Keratinocyte (primary cell): Measurements from ENCODE around the gene ARHGDIB. TPM values are rescaled to one million over a fixed set of nuclear protein-coding genes. Genes with fewer than 3 reads are reported as not detected.

ENCODE experiments used
- DNase-seq: peaks from one replicate; pipeline ENCODE4 v3.0.0-alpha.2; 2011; ENCODE audit warnings: low read depth, missing footprints, low spot score
- FAIRE-seq: peaks from 2 replicates; lab custom pipeline; 2011; peaks lifted over from hg19 to GRCh38; lab: Jason Lieb, UNC
- H2AFZ ChIP-seq: 2 replicates; pipeline ENCODE4 v1.6.0; 2012; ENCODE audit warnings: low read length, control low read depth, inconsistent platforms; ENCODE audit not compliant: control insufficient read depth
- H3K27ac ChIP-seq: 2 replicates; pipeline ENCODE4 v1.5.1; 2011; ENCODE audit warnings: low read length; ENCODE audit not compliant: control insufficient read depth, insufficient read depth
- H3K27me3 ChIP-seq: 3 replicates; pipeline ENCODE4 v1.6.0; 2011; ENCODE audit warnings: low read length; ENCODE audit not compliant: control insufficient read depth, insufficient read depth; ENCODE audit errors: extremely low read depth
- H3K36me3 ChIP-seq, 2 experiments: 2 replicates in 1 of 2; 3 replicates in 1 of 2; pipeline ENCODE4 v1.5.1; 2011; ENCODE audit warnings: low read length in 2 of 2, mild to moderate bottlenecking in 1 of 2; ENCODE audit not compliant: control insufficient read depth in 2 of 2, insufficient read depth in 2 of 2; ENCODE audit errors: extremely low read depth in 1 of 2
- H3K4me1 ChIP-seq: 3 replicates; pipeline ENCODE4 v1.5.1; 2011; ENCODE audit warnings: low read length; ENCODE audit not compliant: control insufficient read depth, insufficient read depth; ENCODE audit errors: extremely low read depth
- H3K4me2 ChIP-seq: 3 replicates; pipeline ENCODE4 v1.6.0; 2011; ENCODE audit warnings: low read depth, low read length; ENCODE audit not compliant: control insufficient read depth, insufficient read depth; ENCODE audit errors: extremely low read depth
- H3K4me3 ChIP-seq, 3 experiments: fragments of 200-600 bp in 1 of 3; sonication (generic) in 1 of 3; 2 replicates in 2 of 3; 3 replicates in 1 of 3; pipeline ENCODE4 v1.5.1; 2011 to 2016; ENCODE audit warnings: low read length in 3 of 3, mild to moderate bottlenecking in 3 of 3, control low read depth in 2 of 3, inconsistent platforms in 1 of 3, low read depth in 1 of 3, mixed read lengths in 1 of 3, mixed run types in 1 of 3, moderate library complexity in 1 of 3; ENCODE audit not compliant: control insufficient read depth in 2 of 3, insufficient read depth in 2 of 3; ENCODE audit errors: extremely low read depth in 1 of 3
- H3K79me2 ChIP-seq: 2 replicates; pipeline ENCODE4 v1.6.0; 2012; ENCODE audit warnings: low read length; ENCODE audit not compliant: control insufficient read depth, insufficient read depth
- H3K9ac ChIP-seq: 3 replicates; pipeline ENCODE4 v1.6.0; 2011; ENCODE audit warnings: low read length; ENCODE audit not compliant: control insufficient read depth, insufficient read depth; ENCODE audit errors: extremely low read depth
- H3K9me1 ChIP-seq: 3 replicates; pipeline ENCODE4 v1.6.0; 2011; ENCODE audit warnings: low read length; ENCODE audit not compliant: control insufficient read depth, insufficient read depth; ENCODE audit errors: extremely low read depth
- H3K9me3 ChIP-seq: 2 replicates; pipeline ENCODE4 v1.5.1; 2012; ENCODE audit warnings: low read depth, low read length; ENCODE audit not compliant: control insufficient read depth
- H4K20me1 ChIP-seq: 3 replicates; pipeline ENCODE4 v1.6.0; 2011; ENCODE audit warnings: low read length; ENCODE audit not compliant: control insufficient read depth, insufficient read depth; ENCODE audit errors: extremely low read depth
- CTCF ChIP-seq, 3 experiments: IDR thresholded peaks in 1 of 3; conservative IDR thresholded peaks in 1 of 3; optimal IDR thresholded peaks in 1 of 3; 2 replicates in 2 of 3; 3 replicates in 1 of 3; pipeline versions ENCODE3 to v1.5.1; 2011; ENCODE audit warnings: low read length in 3 of 3, mild to moderate bottlenecking in 3 of 3, moderate library complexity in 2 of 3, control low read depth in 1 of 3, inconsistent platforms in 1 of 3; ENCODE audit not compliant: insufficient read depth in 2 of 3; ENCODE audit errors: extremely low read depth in 1 of 3
- EZH2 ChIP-seq: IDR thresholded peaks from one replicate; pipeline ENCODE4 v1.6.1; 2012; ENCODE audit warnings: inconsistent platforms, mild to moderate bottlenecking, low read length, moderate library complexity
- dilution Hi-C: fragments of 300-500 bp; cut with MboI; formaldehyde crosslinking; loops from one replicate; pipeline ENCODE4 v1.7.0; 2020; ENCODE audit warnings: low sequenced_read_pairs; ENCODE audit not compliant: extremely low pct_ligation_motif_present
- polyA plus RNA-seq, 5 experiments: library from polyadenylated mRNA; depleted of rRNA in 3 of 5; stranded (reverse) in 3 of 5; stranded (forward) in 1 of 5; unstranded in 1 of 5; fragments of >200 nt; gene quantifications; 1 replicate in 1 of 5; 2 replicates in 3 of 5; 3 replicates in 1 of 5; pipeline versions ENCODE4 v1.2.1 to v1.2.3, GENCODE V29; 2011 to 2012; ENCODE audit warnings: missing spikeins in 2 of 5, low read depth in 1 of 5, low replicate concordance in 1 of 5

ARHGDIB gene
- polyA plus RNA-seq, 1 donor (not counting 4 experiments of a cell fraction or from before 2014, with no cell fraction given) = 164 TPM

GRCh38 chr12:14956024-14956891 is 5.1 kb downstream of the ARHGDIB start:
- Histone ChIP-seq H2AFZ (no peak overlapping the region), H4K20me1 (no peaks in the 10 kb centered on the region), H3K9ac (no peak overlapping the region), H3K79me2 (peaks cover 26% of the 10 kb centered on the region), H3K4me3 (no peak overlapping the region), H3K9me1 (no peaks in the 10 kb centered on the region), H3K9me3 (no peaks in the 10 kb centered on the region), H3K27ac (no peak overlapping the region), H3K27me3 (no peaks in the 10 kb centered on the region), H3K4me1 (peaks cover 27% of the 10 kb centered on the region), H3K4me2 (no peak overlapping the region), H3K36me3 (peaks cover 0 to 1% of the 10 kb centered on the region in 2 experiments)
- TF ChIP-seq CTCF (optimal IDR thresholded peaks at IDR 0.05 in 1 of 3, IDR thresholded peaks at IDR 0.05 in 1 of 3, conservative IDR thresholded peaks at IDR 0.05 in 1 of 3; ENCODE audit: extremely low read depth in 1 of 3, insufficient read depth in 2 of 3, low read length in 3 of 3) (no peak), EZH2 (no peak)
- FAIRE-seq (no peak), DNase-seq (no peak)
- dilution Hi-C loops = no loop called here

DNA sequence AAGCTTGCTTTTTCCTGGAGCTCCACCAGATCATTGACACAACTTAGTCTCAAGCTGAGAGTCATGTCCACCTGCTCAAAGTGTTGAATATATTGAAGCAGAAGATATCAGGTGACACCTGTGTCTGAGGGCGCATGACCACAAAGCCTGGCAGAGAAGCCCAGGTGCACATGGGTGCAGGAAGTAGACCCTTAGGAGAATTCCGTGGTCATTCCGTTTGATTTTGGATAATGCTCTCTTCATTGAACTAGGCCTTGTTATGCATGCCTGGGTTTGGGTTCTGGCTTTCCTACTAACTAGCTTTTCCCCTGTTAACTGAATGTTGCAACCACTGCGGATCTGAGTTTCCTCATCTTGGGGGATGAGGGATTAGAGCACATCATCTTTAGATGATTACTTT is 7.1 kb downstream of the ARHGDIB start:
- dilution Hi-C loops = no loop called here
- DNase-seq = no peak
- TF ChIP-seq CTCF (optimal IDR thresholded peaks at IDR 0.05 in 1 of 3, IDR thresholded peaks at IDR 0.05 in 1 of 3, conservative IDR thresholded peaks at IDR 0.05 in 1 of 3; ENCODE audit: extremely low read depth in 1 of 3, insufficient read depth in 2 of 3, low read length in 3 of 3) (no peak), EZH2 (no peak)
- H3K9ac ChIP-seq = no peak overlapping the region
- H3K4me3 ChIP-seq = no peak overlapping the region
- no peaks in the 10 kb centered on the region for H3K9me1 ChIP-seq
- no peak overlapping the region for H3K27ac ChIP-seq
- H2AFZ ChIP-seq = no peak overlapping the region
- peaks cover 0 to 1% of the 10 kb centered on the region in 2 experiments for H3K36me3 ChIP-seq
- peaks cover 17% of the 10 kb centered on the region for H3K79me2 ChIP-seq
- no peaks in the 10 kb centered on the region for H3K9me3 ChIP-seq
- no peak for FAIRE-seq
- H4K20me1 ChIP-seq = no peaks in the 10 kb centered on the region
- no peaks in the 10 kb centered on the region for H3K27me3 ChIP-seq
- no peak overlapping the region for H3K4me2 ChIP-seq
- H3K4me1 ChIP-seq = peaks cover 27% of the 10 kb centered on the region
